ENCODE results near the gene MBD2. TPM values are rescaled to one million over a fixed set of nuclear protein-coding genes. Genes with fewer than 3 reads are reported as not detected.

The MBD2 gene
- polyA plus RNA-seq, 1 donor (not counting 4 experiments of a cell fraction or from before 2014, with no cell fraction given): 212 TPM

DNA sequence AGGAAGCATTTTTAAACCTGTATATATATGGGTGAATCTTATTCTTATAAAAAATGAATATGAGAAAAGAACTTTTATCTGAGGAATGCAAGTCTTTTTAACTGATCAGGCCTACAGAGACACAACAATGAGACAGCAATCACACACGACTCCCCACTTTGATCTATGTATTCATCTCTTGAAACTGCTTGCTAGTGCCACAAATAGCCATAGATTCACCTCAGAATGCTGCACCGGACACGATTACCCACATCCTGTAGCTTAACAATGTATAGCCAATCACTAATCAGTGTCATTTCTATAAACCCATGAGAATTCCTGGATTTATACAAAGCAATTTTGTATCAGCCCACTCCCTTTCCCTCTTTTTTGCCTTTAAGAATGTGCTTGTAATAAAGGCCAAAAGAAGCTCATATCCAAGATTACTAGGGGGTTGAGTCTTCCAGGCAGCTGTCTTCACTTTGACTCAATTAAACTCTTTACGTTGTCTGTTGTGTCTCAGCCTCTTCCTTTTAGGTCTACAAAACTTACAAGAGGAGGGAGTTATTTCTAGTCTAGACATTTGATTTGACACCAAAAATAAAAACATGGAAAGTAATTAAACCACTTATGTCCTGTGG is 94.9 kb downstream of the MBD2 start:
- Histone ChIP-seq H3K4me1 (ENCODE audit: control insufficient read depth, extremely low read depth, insufficient read depth, low read length) (peaks cover 24% of the 10 kb centered on the region), H3K9me1 (ENCODE audit: control insufficient read depth, extremely low read depth, insufficient read depth, low read length) (no peaks in the 10 kb centered on the region), H3K79me2 (ENCODE audit: control insufficient read depth, insufficient read depth, low read length) (no peaks in the 10 kb centered on the region), H4K20me1 (ENCODE audit: control insufficient read depth, extremely low read depth, insufficient read depth, low read length) (no peaks in the 10 kb centered on the region), H3K4me2 (ENCODE audit: control insufficient read depth, extremely low read depth, insufficient read depth, low read depth, low read length) (no peak overlapping the region), H2AFZ (ENCODE audit: control insufficient read depth, low read length) (no peak overlapping the region), H3K9ac (ENCODE audit: control insufficient read depth, extremely low read depth, insufficient read depth, low read length) (no peak overlapping the region), H3K27me3 (ENCODE audit: control insufficient read depth, extremely low read depth, insufficient read depth, low read length) (no peaks in the 10 kb centered on the region), H3K4me3 (ENCODE audit: control insufficient read depth in 2 of 3, extremely low read depth in 1 of 3, insufficient read depth in 2 of 3, low read depth in 1 of 3, low read length in 3 of 3) (no peak overlapping the region), H3K27ac (ENCODE audit: control insufficient read depth, insufficient read depth, low read length) (no peak overlapping the region), H3K9me3 (ENCODE audit: control insufficient read depth, low read depth, low read length) (no peaks in the 10 kb centered on the region), H3K36me3 (ENCODE audit: control insufficient read depth in 2 of 2, extremely low read depth in 1 of 2, insufficient read depth in 2 of 2, low read length in 2 of 2) (peaks cover 0 to 2% of the 10 kb centered on the region in 2 experiments)
- DNase-seq (ENCODE audit: low read depth, low spot score) (no peak), FAIRE-seq (no peak)
- TF ChIP-seq, protein P1, sequence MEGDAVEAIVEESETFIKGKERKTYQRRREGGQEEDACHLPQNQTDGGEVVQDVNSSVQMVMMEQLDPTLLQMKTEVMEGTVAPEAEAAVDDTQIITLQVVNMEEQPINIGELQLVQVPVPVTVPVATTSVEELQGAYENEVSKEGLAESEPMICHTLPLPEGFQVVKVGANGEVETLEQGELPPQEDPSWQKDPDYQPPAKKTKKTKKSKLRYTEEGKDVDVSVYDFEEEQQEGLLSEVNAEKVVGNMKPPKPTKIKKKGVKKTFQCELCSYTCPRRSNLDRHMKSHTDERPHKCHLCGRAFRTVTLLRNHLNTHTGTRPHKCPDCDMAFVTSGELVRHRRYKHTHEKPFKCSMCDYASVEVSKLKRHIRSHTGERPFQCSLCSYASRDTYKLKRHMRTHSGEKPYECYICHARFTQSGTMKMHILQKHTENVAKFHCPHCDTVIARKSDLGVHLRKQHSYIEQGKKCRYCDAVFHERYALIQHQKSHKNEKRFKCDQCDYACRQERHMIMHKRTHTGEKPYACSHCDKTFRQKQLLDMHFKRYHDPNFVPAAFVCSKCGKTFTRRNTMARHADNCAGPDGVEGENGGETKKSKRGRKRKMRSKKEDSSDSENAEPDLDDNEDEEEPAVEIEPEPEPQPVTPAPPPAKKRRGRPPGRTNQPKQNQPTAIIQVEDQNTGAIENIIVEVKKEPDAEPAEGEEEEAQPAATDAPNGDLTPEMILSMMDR (optimal IDR thresholded peaks at IDR 0.05 in 1 of 3, IDR thresholded peaks at IDR 0.05 in 1 of 3, conservative IDR thresholded peaks at IDR 0.05 in 1 of 3; ENCODE audit: extremely low read depth in 1 of 3, insufficient read depth in 2 of 3, low read length in 3 of 3): no peak
- no peak for TF ChIP-seq EZH2 (IDR thresholded peaks at IDR 0.05; ENCODE audit: low read length)
- dilution Hi-C loops (cut with MboI; ENCODE audit: extremely low pct_ligation_motif_present, low sequenced_read_pairs): no loop called here

DNA sequence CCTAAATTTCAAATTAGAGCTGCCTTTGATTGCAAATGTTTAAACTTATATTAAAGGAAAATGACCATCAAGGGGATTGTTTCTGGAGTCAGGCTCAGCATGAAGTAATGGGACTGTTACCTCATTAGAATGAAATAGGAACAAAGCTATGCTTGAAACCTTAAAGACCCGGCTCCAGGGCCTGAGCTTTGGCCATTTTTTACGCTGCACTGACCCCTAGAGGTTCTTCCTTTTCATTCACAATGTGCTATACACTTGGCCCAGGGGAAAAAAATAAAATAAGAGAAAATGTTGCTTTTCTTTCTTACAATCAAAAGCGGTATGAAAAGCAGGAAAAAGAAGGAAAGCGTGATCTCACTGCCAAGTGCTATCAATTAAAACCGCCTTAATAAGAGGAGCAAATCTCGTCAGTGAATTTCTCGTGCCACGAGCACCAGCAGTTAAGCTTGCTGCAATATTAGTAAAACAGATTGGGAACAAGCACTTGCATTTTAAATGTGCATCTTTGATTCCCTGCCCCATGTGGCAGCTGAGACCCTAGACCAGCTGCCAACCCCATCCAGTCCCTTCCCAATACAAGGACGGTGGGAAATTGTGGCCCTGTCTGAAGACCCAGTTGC is 96.6 kb downstream of the MBD2 start:
- no peak overlapping the region for H2AFZ ChIP-seq (ENCODE audit: control insufficient read depth, low read length)

More for the DNA sequence above, 96.6 kb downstream of the MBD2 start:
- dilution Hi-C loops (cut with MboI; ENCODE audit: extremely low pct_ligation_motif_present, low sequenced_read_pairs): no loop called here
- Histone ChIP-seq H3K36me3 (ENCODE audit: control insufficient read depth in 2 of 2, extremely low read depth in 1 of 2, insufficient read depth in 2 of 2, low read length in 2 of 2) (peaks cover 0 to 2% of the 10 kb centered on the region in 2 experiments), H3K9me3 (ENCODE audit: control insufficient read depth, low read depth, low read length) (no peaks in the 10 kb centered on the region), H3K27me3 (ENCODE audit: control insufficient read depth, extremely low read depth, insufficient read depth, low read length) (no peaks in the 10 kb centered on the region), H3K79me2 (ENCODE audit: control insufficient read depth, insufficient read depth, low read length) (no peaks in the 10 kb centered on the region), H4K20me1 (ENCODE audit: control insufficient read depth, extremely low read depth, insufficient read depth, low read length) (no peaks in the 10 kb centered on the region), H3K4me3 (ENCODE audit: control insufficient read depth in 2 of 3, extremely low read depth in 1 of 3, insufficient read depth in 2 of 3, low read depth in 1 of 3, low read length in 3 of 3) (no peak overlapping the region), H3K9ac (ENCODE audit: control insufficient read depth, extremely low read depth, insufficient read depth, low read length) (no peak overlapping the region), H3K27ac (ENCODE audit: control insufficient read depth, insufficient read depth, low read length) (no peak overlapping the region), H3K4me1 (ENCODE audit: control insufficient read depth, extremely low read depth, insufficient read depth, low read length) (peaks cover 12% of the 10 kb centered on the region), H3K4me2 (ENCODE audit: control insufficient read depth, extremely low read depth, insufficient read depth, low read depth, low read length) (no peak overlapping the region), H3K9me1 (ENCODE audit: control insufficient read depth, extremely low read depth, insufficient read depth, low read length) (no peaks in the 10 kb centered on the region)
- no peak for TF ChIP-seq EZH2 (IDR thresholded peaks at IDR 0.05; ENCODE audit: low read length)
- TF ChIP-seq, protein P1 (optimal IDR thresholded peaks at IDR 0.05 in 1 of 3, IDR thresholded peaks at IDR 0.05 in 1 of 3, conservative IDR thresholded peaks at IDR 0.05 in 1 of 3; ENCODE audit: extremely low read depth in 1 of 3, insufficient read depth in 2 of 3, low read length in 3 of 3): peak; percentile 41 to 51 (median 42)
- FAIRE-seq (no peak), DNase-seq (ENCODE audit: low read depth, low spot score) (no peak)

Data from keratinocyte (primary cell).